GM20431 (cell line): ENCODE data around the gene LIMS2.

Experiments
- in situ Hi-C: fragments of 300-500 bp; cut with MseI, MboI; formaldehyde crosslinking; loops from one replicate; pipeline ENCODE4 v1.15.0; 2020; ENCODE audit warnings: low sequenced_read_pairs; ENCODE audit not compliant: unreplicated experiment

LIMS2 gene

DNA sequence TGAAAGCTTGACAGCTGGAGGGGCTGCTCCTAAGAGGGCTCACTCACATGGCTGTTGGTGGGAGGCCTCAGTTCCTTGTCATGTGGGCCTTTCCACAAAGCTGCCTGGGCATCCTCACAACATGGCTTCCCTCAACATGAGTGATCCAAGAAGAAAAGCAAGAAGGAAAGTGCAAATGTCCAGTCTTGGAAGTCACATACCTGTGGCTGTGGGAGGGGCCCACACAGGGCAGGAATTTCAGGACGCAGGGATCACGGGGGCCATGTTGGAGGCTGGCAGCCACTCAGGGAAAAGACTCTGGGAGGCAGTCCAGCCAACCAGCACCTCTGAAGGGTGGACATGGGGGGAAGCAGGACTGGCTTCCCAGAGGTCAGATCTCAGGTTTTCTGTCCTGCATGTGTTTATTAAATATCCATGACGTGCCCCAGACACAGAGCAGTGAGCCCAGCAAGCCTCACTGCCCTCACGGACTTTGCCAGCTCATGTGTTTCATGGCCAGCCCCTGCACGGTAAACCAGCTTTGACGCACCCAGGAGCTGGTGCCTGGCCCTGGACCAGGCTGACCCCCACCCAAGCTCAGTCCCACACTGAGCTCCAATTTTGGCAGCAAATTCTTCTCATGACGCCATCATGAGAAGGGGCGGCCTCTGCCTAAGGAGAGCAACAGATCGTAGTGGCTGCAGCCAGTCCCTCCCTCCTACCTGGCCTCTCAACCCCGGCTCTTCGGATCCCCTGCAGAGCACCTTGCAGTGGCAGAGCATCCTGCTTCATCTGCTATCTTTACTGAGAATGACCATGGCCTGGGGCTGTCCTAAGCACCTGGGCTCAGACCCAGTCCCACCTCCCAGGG lies 64.0 kb downstream of the LIMS2 start:
- in situ Hi-C loops: no loop called here

DNA sequence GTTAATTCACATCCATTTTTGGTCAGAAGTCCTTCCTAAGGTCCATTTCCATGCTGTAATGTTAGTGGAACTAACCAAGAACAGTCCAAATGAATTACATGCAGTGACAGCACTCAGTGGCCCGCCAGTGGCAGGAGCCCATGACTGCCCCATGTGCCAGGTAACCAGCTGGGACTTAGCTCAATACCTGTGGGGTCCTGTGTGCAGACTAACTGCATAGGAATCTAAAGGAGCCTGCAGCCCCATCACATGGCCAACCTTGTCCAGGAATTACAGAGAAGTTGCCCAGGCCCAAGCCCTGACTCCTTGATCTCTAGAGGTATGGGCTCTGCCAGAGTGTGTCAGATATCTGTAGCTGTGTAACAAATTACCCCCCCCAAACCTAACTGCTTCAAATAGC lies 64.8 kb downstream of the LIMS2 start:
- in situ Hi-C loops: no loop called here

- in situ Hi-C loops: no loop called here
Measured at GRCh38 chr2:127609818-127610217, 65.5 kb downstream of the LIMS2 start.

- in situ Hi-C loops: no loop called here
Measured at GRCh38 chr2:127609031-127609751, 66.1 kb downstream of the LIMS2 start.

- in situ Hi-C loops: no loop called here
Measured at GRCh38 chr2:127608061-127609030, 67.0 kb downstream of the LIMS2 start.

GRCh38 chr2:127607399-127607908 lies 67.9 kb downstream of the LIMS2 start:
- in situ Hi-C loops: no loop called here

GRCh38 chr2:127606625-127607398 lies 68.5 kb downstream of the LIMS2 start:
- in situ Hi-C loops: no loop called here

DNA sequence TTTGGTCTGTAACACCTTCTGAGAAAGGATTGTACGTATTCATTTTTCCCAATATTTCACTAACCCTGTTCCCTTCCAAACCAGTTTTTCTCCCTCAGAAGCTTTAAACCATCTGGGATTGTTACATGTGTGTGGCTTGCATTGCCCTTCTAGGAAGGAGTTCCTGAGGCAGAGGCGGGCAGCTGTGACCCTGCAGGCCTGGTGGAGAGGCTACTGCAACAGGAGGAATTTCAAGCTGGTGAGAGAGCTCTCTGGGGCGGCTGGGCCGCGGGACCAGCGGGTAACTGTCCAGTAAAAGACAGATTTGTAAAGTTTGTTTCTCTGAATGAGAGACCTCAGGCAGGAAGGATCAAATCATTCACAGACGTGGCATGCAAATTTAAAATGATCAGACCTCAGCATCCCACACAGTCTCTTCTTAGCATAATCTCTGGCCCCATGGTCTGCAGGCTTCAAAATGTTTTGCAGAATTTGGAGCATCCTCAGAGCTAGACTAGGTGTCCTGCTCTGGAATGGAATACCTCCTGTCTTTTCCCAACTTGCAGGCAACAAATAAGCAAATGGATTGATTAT lies 69.6 kb downstream of the LIMS2 start:
- in situ Hi-C loops: no loop called here

DNA sequence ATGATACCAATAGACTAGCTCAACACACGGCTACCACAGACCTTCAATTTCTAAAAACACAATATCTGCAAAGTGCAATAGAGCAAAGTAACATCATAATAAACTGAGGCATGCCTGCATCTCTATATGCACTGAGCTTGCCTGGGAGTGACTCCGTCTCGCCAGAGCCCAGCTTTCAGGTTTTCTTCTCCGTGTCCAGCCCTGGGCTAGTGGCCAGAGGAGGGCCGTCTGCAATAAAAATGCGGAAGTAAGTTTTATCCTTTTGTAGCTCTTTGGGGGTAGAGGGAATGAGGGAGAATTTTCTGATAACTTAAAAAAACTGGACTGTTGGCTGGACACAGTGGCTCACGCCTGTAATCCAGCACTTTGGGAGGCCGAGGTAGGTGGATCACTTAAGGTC lies 70.3 kb downstream of the LIMS2 start:
- in situ Hi-C loops: no loop called here

DNA sequence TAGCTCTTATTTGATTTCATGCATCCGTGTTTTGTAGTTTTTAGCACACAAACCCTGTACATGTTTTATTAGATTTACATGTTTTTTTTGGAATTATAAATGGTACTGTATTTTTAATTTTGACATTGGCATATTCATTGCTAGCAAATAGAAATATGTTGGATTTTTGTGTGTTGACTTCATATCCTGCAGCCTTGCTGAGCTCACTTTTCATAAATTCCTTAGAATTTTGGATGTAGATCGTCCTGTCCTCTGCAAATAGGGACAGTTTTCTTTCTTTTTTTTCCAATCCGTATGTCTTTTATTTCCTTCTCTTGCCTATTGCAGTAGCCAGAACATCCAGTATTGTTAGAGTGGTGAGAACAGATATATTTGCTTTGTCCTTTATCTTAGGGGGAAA lies 76.1 kb downstream of the LIMS2 start:
- in situ Hi-C loops: no loop called here

- in situ Hi-C loops: no loop called here
Measured at GRCh38 chr2:127598711-127599110, 76.6 kb downstream of the LIMS2 start.

GRCh38 chr2:127597984-127598380 lies 77.3 kb downstream of the LIMS2 start:
- in situ Hi-C loops: no loop called here

DNA sequence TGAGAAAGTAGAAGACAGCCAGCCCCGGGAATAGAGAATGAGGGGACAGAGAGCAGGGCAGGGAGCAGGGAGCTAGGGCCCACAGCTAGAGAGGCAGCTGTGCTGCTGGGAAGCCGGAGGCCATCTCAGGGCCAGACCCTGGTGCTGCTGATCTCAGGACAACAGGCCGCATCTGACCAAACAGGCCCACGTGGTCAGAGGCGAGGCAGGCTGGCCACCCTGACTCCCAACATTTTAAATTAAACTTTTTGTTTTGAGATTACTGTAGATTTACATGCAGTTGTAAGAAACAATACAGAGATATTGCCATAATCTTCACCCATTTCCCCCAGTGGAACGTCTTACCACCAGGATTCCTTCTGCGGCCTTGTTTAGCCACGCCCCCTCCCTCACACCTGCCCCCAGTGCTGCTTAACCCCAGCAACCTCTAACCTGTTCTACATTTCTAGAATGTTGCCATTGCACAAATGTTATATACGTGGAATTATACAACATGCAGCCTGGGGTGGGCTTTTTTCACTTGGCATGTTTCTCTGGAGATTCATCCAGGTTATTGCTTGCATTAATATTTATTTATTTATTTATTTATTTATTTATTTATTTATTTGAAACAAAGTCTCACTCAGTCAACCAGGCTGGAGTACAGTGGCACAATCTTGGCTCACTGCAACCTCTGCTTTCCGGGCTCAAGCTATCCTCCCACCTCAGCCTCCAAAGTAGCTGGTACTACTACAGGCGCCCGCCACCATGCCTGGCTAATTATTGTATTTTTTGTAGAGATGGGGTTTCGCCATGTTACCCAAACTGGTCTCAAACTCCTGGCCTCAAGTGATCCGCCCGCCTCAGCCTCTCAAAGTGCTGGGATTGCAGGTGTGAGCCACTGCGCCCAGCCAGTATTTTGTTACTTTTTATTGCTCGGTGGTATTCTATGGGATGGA lies 78.0 kb downstream of the LIMS2 start:
- in situ Hi-C loops: no loop called here

DNA sequence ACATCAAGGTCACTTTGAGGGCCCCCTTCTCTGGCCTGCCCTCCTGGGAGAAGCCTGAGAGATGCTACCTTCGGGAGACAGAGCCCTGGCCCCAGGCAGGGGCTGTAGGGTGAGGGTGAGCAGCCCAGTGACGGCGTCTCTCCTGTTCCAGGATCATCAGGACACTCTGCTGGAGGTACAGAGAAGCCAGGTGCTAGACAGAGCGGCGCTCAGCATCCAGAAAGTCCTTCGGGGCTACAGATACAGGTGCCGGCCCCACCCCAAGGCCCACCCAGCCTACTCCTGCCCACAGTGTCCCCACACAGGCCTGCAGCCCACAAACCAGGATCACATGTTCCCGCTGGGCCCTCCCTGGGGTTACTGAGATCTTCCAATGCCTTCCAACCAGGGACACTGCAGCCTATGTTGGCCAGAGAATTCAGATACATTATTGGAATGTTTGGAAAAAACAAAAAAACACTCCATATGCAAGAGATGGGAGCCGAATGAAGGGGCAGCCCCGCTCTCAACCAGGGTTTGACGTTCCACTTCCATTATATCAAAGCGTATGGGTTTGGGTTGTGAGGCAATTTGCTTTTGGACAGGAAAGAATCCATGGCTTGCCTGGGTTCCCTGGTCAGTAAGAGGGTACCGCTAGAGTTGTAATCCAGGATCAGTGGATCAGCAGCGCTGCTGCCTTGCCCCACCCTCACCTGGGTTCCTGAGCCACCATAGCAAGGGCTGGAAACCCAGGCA lies 78.9 kb downstream of the LIMS2 start:
- in situ Hi-C loops: no loop called here

DNA sequence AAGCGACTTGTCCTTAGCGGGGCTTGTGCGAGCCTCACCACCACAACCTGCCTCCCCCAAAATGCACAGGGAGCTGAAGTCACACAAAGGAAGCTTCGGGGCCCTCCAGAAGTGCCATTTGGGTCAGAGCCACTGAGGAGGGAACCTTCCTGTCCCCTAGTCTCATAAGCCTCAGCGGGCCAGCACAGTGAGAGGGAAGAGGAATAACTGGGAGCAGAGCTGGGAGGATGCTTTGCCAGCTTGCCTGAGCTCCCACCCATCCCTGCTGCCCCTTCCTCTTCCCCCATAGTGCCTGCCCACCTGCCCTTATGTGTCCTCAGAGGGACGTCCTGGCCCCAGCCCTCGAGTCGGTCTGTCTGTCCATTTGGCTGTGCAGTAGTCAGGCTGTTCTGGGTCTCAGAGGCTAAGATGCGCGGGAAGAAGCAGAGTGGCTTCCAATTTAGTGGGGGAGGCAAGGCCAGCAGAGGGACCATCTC lies 81.2 kb downstream of the LIMS2 start:
- in situ Hi-C loops: no loop called here

DNA sequence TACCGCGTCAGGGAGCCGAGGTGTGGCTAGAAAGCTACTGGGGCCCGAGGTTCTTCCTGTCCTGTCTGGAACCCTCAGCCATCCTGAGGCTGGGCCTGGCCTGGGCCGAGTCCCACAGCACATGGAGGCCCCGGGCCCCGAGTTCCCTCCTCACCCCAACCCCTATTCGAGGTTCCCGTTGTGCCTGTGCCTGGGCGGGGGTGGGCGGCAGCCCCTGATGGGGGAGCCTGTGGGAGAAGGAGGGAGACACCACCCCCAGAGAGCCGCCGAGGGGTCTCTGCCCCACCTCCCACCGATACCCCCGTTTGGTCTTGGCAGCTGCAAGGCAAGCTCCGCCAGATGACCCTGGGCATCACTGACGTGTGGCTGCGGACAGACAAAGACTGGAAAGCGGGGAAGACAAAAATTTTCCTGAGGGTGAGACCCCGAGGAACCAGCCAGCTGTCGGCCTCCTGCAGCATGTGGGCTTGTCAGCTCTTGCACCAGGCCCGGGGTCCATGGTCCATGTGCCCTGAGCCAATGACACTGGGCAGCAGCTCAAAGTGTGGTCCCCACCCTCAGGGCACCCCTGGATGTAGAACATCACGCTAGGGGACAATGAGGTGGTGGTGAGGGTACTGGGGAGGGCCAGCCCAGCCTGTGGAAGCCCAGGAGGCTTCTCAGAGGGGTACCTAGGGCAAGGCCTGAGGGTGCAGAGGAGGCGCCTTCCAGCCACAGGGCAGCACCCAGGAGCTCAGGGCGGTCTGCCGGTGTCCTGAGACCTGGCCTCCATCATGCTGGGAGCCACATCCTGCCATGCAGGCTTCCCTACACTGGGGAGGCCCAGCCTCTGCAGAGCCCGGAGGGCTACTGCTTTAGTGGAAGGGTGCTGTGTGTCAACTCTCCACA lies 81.9 kb downstream of the LIMS2 start:
- in situ Hi-C loops: no loop called here
